Subcutaneous abdominal adipose tissue (tissue), 5 donors: ENCODE measurements around the gene FRMPD3.

ENCODE experiments used
- H3K27ac ChIP-seq: one replicate; pipeline ENCODE4 v1.7.0; 2013; ENCODE audit warnings: low read depth, mild to moderate bottlenecking, inconsistent platforms, low read length, moderate library complexity
- H3K27me3 ChIP-seq, 5 donors: one replicate each; pipeline ENCODE4 v1.7.0; 2013; ENCODE audit warnings: low read length in 5 of 5, inconsistent platforms in 1 of 5; ENCODE audit not compliant: control insufficient read depth in 5 of 5, insufficient read depth in 4 of 5
- H3K36me3 ChIP-seq, 5 donors: one replicate each; pipeline ENCODE4 v1.7.0; 2013; ENCODE audit warnings: low read length in 5 of 5; ENCODE audit not compliant: control insufficient read depth in 5 of 5, insufficient read depth in 5 of 5
- H3K4me1 ChIP-seq, 5 donors: one replicate each; pipeline ENCODE4 v1.7.0; 2013; ENCODE audit warnings: low read length in 5 of 5, mild to moderate bottlenecking in 3 of 5, moderate library complexity in 1 of 5; ENCODE audit not compliant: control insufficient read depth in 5 of 5, insufficient read depth in 5 of 5
- H3K4me3 ChIP-seq, 5 donors: one replicate each; pipeline ENCODE4 v1.7.0; 2013; ENCODE audit warnings: low read length in 5 of 5, low read depth in 1 of 5
- H3K9ac ChIP-seq, 5 donors: one replicate each; pipeline ENCODE4 v1.7.0; 2013; ENCODE audit warnings: low read length in 5 of 5, mild to moderate bottlenecking in 4 of 5, moderate library complexity in 3 of 5
- H3K9me3 ChIP-seq, 5 donors: one replicate each; pipeline ENCODE4 v1.7.0; 2013; ENCODE audit warnings: low read length in 5 of 5; ENCODE audit not compliant: control insufficient read depth in 5 of 5
- donor health status: healthy.
- donor health status: healthy.
- donor health status: healthy.
- donor health status: healthy.
- donor health status: healthy.

Gene FRMPD3

GRCh38 chrX:107448998-107449835 lies at the start of gene FRMPD3:
TSS of gene FRMPD3 (plus strand) at chrX:107449652. CDS start at chrX:107526589, 76,937 bp downstream.
- H3K9me3 ChIP-seq = no peaks in the 10 kb centered on the region
- peaks cover 44 to 79% (median 64%) of the 10 kb centered on the region in 5 donors for H3K27me3 ChIP-seq
- peak within 1 kb of the TSS; percentile 29 to 54 (median 37) for H3K4me3 ChIP-seq
- no peaks in the 10 kb centered on the region for H3K36me3 ChIP-seq
- peaks cover 0 to 23% (median 11%) of the 10 kb centered on the region in 5 donors for H3K4me1 ChIP-seq
- no peak within 1 kb of the TSS for H3K9ac ChIP-seq
- no peak within 1 kb of the TSS for H3K27ac ChIP-seq

- no peaks in the 10 kb centered on the region for H3K9me3 ChIP-seq
- H3K27ac ChIP-seq = no peak overlapping the region
- H3K4me1 ChIP-seq = no peaks in the 10 kb centered on the region
- H3K27me3 ChIP-seq = peaks cover 0 to 18% (median 8%) of the 10 kb centered on the region in 5 donors
- H3K4me3 ChIP-seq = no peak overlapping the region
- H3K9ac ChIP-seq = no peak overlapping the region
- H3K36me3 ChIP-seq = no peaks in the 10 kb centered on the region
Measured at GRCh38 chrX:107420571-107420970, 28.9 kb upstream of the FRMPD3 start.

DNA sequence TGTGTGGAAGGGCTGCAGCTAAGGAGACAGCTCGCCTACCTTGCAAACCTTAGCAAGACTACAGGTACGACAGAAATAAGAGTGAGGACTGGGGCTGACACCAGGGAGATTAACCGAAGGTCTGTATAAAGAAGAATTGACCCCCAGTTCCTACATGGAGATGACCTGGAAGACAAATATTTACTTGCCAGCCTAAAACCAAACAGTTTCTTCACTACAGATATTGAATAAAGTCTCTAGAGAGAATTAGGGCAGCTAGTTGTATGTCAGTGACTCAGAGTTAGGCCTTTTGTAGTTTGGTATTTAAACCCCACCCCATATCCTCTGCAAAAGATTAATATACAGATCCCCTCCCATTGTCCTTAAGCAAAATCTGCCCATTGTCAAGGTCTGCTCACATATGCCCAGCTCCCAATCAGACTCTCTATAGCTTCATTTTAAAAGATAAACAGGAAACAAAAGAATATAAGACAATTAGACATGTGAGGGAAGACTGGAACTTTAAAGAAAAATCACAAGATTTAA lies 28.1 kb upstream of the FRMPD3 start:
- H3K36me3 ChIP-seq = no peaks in the 10 kb centered on the region
- H3K27ac ChIP-seq = no peak overlapping the region
- no peaks in the 10 kb centered on the region for H3K9me3 ChIP-seq
- no peaks in the 10 kb centered on the region for H3K4me1 ChIP-seq
- no peak overlapping the region for H3K4me3 ChIP-seq
- peaks cover 0 to 17% (median 6%) of the 10 kb centered on the region in 5 donors for H3K27me3 ChIP-seq
- H3K9ac ChIP-seq = no peak overlapping the region

DNA sequence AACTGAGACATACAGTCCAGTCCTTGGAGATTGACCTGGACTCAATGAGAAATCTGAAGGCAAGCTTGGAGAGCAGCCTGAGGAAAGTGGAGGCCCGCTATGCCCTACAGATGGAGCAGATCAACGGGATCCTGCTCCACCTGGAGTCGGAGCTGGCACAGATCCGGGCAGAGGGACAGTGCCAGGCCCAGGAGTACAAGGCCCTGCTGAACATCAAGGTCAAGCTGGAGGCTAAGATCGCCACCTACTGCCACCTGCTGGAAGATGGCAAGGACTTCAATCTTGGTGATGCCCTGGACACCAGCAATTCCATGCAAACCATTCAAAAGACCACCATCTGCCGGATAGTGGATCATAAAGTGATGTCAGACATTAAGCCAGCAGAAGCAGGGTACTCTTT lies 20.4 kb upstream of the FRMPD3 start:
- Histone ChIP-seq H3K4me1 (no peaks in the 10 kb centered on the region), H3K27me3 (peaks cover 0 to 5% (median 3%) of the 10 kb centered on the region in 5 donors), H3K27ac (no peak overlapping the region), H3K4me3 (no peak overlapping the region), H3K9me3 (peaks cover 0 to 4% (median 0%) of the 10 kb centered on the region in 5 donors), H3K9ac (no peak overlapping the region), H3K36me3 (no peaks in the 10 kb centered on the region)

DNA sequence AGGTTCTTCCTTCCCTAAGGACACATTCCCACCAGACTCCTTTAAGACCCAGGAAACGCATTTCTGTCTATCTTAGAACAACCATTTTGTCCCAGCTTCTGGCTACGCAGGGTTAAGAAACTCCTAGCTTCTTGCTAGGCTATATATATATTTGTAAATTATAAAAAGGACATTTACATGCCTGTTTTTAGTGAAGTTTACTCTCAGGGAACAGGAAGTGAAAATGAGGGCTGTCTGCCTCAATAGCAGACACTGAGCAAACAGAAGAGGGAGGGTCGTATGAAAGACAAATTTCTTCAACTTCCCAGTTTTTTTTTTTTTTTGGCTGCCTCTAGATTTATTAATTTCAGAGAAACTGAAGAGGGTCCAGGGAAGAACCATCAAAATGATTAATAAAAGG lies 9.3 kb upstream of the FRMPD3 start:
- H3K27me3 ChIP-seq = peaks cover 8 to 25% (median 14%) of the 10 kb centered on the region in 5 donors
- H3K27ac ChIP-seq = no peak overlapping the region
- no peaks in the 10 kb centered on the region for H3K9me3 ChIP-seq
- no peaks in the 10 kb centered on the region for H3K4me1 ChIP-seq
- H3K4me3 ChIP-seq = no peak overlapping the region
- no peak overlapping the region for H3K9ac ChIP-seq
- no peaks in the 10 kb centered on the region for H3K36me3 ChIP-seq

GRCh38 chrX:107440692-107441091 lies 8.8 kb upstream of the FRMPD3 start:
- Histone ChIP-seq H3K9me3 (no peaks in the 10 kb centered on the region), H3K4me3 (no peak overlapping the region), H3K4me1 (no peaks in the 10 kb centered on the region), H3K36me3 (no peaks in the 10 kb centered on the region), H3K27ac (no peak overlapping the region), H3K27me3 (peaks cover 9 to 30% (median 19%) of the 10 kb centered on the region in 5 donors), H3K9ac (no peak overlapping the region)

- Histone ChIP-seq H3K4me1 (no peaks in the 10 kb centered on the region), H3K9me3 (no peaks in the 10 kb centered on the region), H3K27ac (no peak overlapping the region), H3K9ac (no peak overlapping the region), H3K36me3 (no peaks in the 10 kb centered on the region), H3K4me3 (no peak overlapping the region), H3K27me3 (peaks cover 19 to 35% (median 22%) of the 10 kb centered on the region in 5 donors)
Measured at GRCh38 chrX:107442914-107443527, 6.4 kb upstream of the FRMPD3 start.

DNA sequence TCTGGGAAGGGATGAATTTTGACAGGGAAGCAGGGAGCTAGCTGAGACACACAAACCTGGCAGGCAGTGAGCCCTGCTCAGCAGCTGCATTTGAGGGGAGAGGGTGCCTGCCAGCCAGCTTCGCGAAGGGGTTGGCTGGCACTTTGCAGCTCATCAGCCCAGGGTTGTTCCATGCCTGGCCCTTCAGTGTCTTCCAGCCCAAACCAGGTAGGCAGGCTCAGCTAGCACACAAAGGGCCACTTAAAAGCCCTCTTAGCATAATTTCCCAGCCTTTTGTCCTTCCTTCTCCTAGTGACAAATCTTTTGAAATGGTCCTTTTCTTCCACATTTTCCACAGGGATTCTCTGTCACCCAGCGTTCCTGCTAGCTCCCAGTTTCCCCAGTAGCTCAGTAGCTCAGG lies 4.3 kb upstream of the FRMPD3 start:
- Histone ChIP-seq H3K36me3 (no peaks in the 10 kb centered on the region), H3K9me3 (no peaks in the 10 kb centered on the region), H3K4me3 (no peak overlapping the region), H3K9ac (no peak overlapping the region), H3K27ac (no peak overlapping the region), H3K4me1 (peaks cover 0 to 11% (median 8%) of the 10 kb centered on the region in 5 donors), H3K27me3 (peaks cover 22 to 47% (median 30%) of the 10 kb centered on the region in 5 donors)

DNA sequence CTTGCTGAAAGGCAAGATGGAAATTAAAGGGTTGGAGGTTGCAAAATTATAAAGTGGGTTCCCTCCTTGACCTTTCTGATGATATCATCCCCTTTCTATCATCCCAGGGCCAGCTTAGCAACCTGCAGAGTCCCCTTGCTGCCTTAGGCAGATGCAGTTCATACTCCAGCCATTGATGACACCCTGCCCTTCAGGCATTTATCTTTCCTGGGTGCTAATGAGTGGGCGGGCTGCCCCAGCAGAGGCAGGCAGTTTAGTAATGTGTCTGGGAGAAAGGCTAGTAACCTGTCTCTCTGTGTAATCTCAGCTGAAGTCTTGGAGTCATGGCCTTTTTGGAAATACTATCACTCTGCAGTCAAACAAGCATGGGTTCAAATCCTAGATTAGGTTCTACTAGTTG lies 3.8 kb upstream of the FRMPD3 start:
- Histone ChIP-seq H3K9ac (no peak overlapping the region), H3K36me3 (no peaks in the 10 kb centered on the region), H3K4me1 (peaks cover 0 to 16% (median 11%) of the 10 kb centered on the region in 5 donors), H3K27me3 (peaks cover 26 to 51% (median 35%) of the 10 kb centered on the region in 5 donors), H3K27ac (no peak overlapping the region), H3K9me3 (no peaks in the 10 kb centered on the region), H3K4me3 (no peak overlapping the region)

- no peaks in the 10 kb centered on the region for H3K36me3 ChIP-seq
- H3K9me3 ChIP-seq = no peaks in the 10 kb centered on the region
- no peak overlapping the region for H3K9ac ChIP-seq
- H3K4me1 ChIP-seq = peaks cover 0 to 23% (median 11%) of the 10 kb centered on the region in 5 donors
- peaks cover 45 to 71% (median 53%) of the 10 kb centered on the region in 5 donors for H3K27me3 ChIP-seq
- no peak overlapping the region for H3K27ac ChIP-seq
- H3K4me3 ChIP-seq = no peak overlapping the region
Measured at GRCh38 chrX:107447642-107448041, 1.8 kb upstream of the FRMPD3 start.
